Erythroblast (primary cell): ENCODE results near the gene RAD23B.
"Not testable (repeated sequence)": the region's sequence is repeated elsewhere in the genome, so short reads cannot be mapped to it uniquely, and the experiment has no call there.

Experiments
- DNase-seq, 2 experiments: peaks; one replicate each; lab custom pipeline; 2025; lab: John Stamatoyannopoulos, UW
- GATA1 ChIP-seq: IDR thresholded peaks from 2 replicates; pipeline ENCODE4 v1.6.1; 2011; ENCODE audit warnings: low read depth, mild to moderate bottlenecking, control low read depth, low read length, moderate library complexity
- POLR2A ChIP-seq: IDR thresholded peaks from 2 replicates; pipeline ENCODE4 v1.6.1; 2011; ENCODE audit warnings: mild to moderate bottlenecking, low read length

Gene RAD23B

GRCh38 chr9:107258919-107259318 is 24.2 kb upstream of the RAD23B start:
- TF ChIP-seq POLR2A = no peak
- TF ChIP-seq GATA1 = no peak
- no peak for DNase-seq

- DNase-seq = not testable (repeated sequence)
These were observed 23.2 kb upstream of the RAD23B start for GRCh38 chr9:107259751-107260313.

- DNase-seq = no peak
- TF ChIP-seq POLR2A = no peak
- TF ChIP-seq GATA1 = no peak
These were observed 22.5 kb upstream of the RAD23B start for GRCh38 chr9:107260437-107261081.

- DNase-seq = no peak
- TF ChIP-seq GATA1 = no peak
These were observed 22.0 kb upstream of the RAD23B start for GRCh38 chr9:107261106-107261505.

- TF ChIP-seq GATA1 (no peak), POLR2A (no peak)
- no peak for DNase-seq
These were observed 19.8 kb upstream of the RAD23B start for GRCh38 chr9:107263289-107263688.

- TF ChIP-seq POLR2A (no peak), GATA1 (no peak)
- DNase-seq = no peak
These were observed 16.3 kb upstream of the RAD23B start for GRCh38 chr9:107266624-107267368.

GRCh38 chr9:107268560-107268959 is 14.5 kb upstream of the RAD23B start:
- no peak for DNase-seq
- TF ChIP-seq POLR2A = no peak
- no peak for TF ChIP-seq GATA1

GRCh38 chr9:107269254-107269653 is 13.8 kb upstream of the RAD23B start:
- TF ChIP-seq GATA1 (no peak), POLR2A (no peak)
- no peak for DNase-seq

GRCh38 chr9:107269681-107270080 is 13.4 kb upstream of the RAD23B start:
- DNase-seq = no peak
- TF ChIP-seq POLR2A = no peak
- no peak for TF ChIP-seq GATA1

GRCh38 chr9:107270082-107270481 is 13.0 kb upstream of the RAD23B start:
- DNase-seq = no peak
- TF ChIP-seq GATA1 (no peak), POLR2A (no peak)

- TF ChIP-seq POLR2A (no peak), GATA1 (no peak)
- DNase-seq = no peak
These were observed 12.5 kb upstream of the RAD23B start for GRCh38 chr9:107270580-107270979.

GRCh38 chr9:107273634-107274033 is 9.4 kb upstream of the RAD23B start:
- TF ChIP-seq POLR2A (no peak), GATA1 (no peak)
- no peak for DNase-seq

- peak; percentile 9 to 27 for DNase-seq
These were observed 9.0 kb upstream of the RAD23B start for GRCh38 chr9:107274096-107274495.

GRCh38 chr9:107274953-107275422 is 8.1 kb upstream of the RAD23B start:
- TF ChIP-seq POLR2A (no peak), GATA1 (no peak)
- no peak for DNase-seq

More at GRCh38 chr9:107274096-107274495, 9.0 kb upstream of the RAD23B start:
- no peak for TF ChIP-seq POLR2A
- no peak for TF ChIP-seq GATA1
